Cardiac atrium fibroblast (primary cell): ENCODE data around the gene KRTAP4-2. TPM values are rescaled to one million over a fixed set of nuclear protein-coding genes. Genes with fewer than 3 reads are reported as not detected.

Experiments used
- total RNA-seq: library from RNA; depleted of rRNA; stranded (reverse); fragments of >200 nt; gene quantifications from 2 replicates; pipeline ENCODE4 v1.2.3, GENCODE V29; 2015

Gene KRTAP4-2
- total RNA-seq: not detected in 2 replicates

DNA sequence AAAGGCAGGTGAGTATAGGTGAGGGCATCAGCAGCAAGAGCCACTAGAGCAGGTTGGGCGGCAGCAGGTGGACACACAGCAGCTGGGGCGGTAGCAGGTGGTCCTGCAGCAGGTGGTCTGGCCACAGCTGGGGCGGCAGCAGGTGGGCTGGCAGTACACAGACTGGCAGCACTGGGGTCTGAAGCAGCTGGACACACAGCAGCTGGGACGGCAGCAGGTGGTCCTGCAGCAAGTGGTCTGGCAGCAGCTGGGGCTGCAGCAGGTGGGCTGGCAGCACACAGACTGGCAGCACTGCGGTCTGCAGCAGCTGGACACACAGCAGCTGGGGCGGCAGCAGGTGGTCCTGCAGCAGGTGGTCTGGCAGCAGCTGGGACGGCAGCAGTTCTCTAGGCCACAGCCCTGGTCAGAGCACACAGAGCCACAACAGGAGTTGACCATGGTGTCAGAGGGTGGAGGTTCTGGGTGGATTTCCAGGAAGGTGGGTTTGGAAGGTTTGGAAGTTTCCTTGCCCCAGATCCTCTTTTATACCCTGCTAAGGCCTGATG, at the start of gene KRTAP4-2:
TSS of gene KRTAP4-2 (minus strand) at position 495 of the 545 bp plus-strand sequence. CDS start at position 438, 57 bp downstream.

DNA sequence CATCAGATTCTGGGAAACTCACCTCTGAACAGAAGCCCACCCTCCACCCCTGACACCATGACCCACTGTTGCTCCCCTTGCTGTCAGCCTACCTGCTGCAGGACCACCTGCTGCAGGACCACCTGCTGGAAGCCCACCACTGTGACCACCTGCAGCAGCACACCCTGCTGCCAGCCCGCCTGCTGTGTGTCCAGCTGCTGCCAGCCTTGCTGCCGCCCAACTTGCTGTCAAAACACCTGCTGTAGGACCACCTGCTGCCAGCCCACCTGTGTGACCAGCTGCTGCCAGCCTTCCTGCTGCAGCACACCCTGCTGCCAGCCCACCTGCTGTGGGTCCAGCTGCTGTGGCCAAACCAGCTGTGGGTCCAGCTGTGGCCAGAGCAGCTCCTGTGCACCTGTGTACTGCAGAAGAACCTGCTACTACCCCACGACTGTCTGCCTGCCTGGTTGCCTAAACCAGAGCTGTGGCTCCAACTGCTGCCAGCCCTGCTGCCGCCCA, 48.6 kb upstream of the KRTAP4-2 start, which contains the start of gene KRTAP9-2:
TSS of gene KRTAP9-2 (plus strand) at position 51 of the 498 bp plus-strand sequence. CDS start at position 58, 7 bp downstream.

DNA sequence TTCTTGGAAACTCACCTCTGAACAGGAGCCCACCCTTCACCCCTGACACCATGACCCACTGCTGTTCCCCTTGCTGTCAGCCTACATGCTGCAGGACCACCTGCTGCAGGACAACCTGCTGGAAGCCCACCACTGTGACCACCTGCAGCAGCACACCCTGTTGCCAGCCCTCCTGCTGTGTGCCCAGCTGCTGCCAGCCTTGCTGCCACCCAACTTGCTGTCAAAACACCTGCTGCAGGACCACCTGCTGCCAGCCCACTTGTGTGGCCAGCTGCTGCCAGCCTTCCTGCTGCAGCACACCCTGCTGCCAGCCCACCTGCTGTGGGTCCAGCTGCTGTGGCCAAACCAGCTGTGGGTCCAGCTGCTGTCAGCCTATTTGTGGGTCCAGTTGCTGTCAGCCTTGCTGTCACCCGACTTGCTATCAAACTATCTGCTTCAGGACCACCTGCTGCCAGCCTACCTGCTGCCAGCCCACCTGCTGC, 11.9 kb upstream of the KRTAP4-2 start, which contains the start of gene KRTAP9-1:
TSS of gene KRTAP9-1 (plus strand) at position 51 of the 482 bp plus-strand sequence. CDS start at position 51, 0 bp downstream.

DNA sequence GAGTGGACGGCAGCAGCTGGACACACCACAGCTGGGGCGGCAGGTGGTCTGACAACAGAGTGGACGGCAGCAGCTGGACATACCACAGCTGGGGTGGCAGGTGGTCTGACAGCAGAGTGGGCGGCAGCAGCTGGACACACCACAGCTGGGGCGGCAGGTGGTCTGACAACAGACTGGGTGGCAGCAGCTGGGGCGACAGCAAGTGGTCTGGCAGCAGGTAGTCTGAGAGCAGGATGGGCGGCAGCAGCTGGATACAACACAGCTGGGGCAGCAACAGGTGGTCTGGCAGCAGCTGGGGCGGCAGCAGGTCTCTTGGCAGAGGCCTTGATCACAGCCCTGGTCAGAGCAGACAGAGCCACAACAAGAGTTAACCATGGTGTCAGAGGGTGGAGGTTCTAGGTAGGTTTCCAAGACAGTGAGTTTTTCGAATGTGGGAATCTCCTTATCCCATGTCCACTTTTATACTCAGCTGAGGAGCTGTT, 6.5 kb upstream of the KRTAP4-2 start, which contains the start of gene KRTAP4-1:
TSS of gene KRTAP4-1 (minus strand) at position 432 of the 482 bp plus-strand sequence. CDS start at position 375, 57 bp downstream.

DNA sequence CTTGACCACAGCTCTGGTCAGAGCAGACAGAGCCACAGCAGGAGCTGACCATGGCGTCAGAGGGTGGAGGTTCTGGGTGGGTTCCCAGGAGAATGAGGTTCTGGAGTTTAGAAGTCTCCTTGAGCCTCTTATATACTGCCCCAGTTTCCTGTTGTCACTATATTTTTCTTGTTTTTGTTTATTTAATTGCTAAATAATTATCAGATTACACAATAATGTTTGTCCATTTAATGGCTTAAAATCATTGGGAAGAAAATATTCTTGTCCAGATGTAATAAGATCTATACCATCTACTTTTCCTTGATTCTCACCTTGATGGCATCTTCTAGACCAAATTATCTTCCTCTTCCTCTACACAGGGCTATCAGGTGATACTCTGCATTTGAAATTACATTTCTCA, 9.9 kb downstream of the KRTAP4-2 start, which contains the start of gene KRTAP4-3:
TSS of gene KRTAP4-3 (minus strand) at position 101 of the 400 bp plus-strand sequence. CDS start at position 52, 49 bp downstream.

DNA sequence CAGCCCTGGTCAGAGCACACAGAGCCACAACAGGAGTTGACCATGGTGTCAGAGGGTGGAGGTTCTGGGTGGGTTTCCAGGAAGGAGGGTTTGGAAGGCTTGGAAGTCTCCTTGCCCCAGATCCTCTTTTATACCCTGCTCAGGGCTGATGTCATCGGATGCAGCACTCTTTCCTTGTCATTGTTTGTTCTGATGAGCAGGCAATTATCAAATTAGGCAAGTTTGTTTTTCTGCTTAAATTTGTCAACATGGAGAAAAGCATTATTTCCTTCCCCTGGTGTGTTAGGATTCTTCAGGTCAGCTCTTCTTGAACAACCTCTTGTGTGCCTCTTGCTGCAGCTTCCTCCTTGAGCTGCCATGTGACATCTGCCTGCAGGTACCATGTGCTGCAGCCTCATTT, 17.4 kb downstream of the KRTAP4-2 start, which contains the start of gene KRTAP4-4:
TSS of gene KRTAP4-4 (minus strand) at position 101 of the 400 bp plus-strand sequence. CDS start at position 44, 57 bp downstream.

DNA sequence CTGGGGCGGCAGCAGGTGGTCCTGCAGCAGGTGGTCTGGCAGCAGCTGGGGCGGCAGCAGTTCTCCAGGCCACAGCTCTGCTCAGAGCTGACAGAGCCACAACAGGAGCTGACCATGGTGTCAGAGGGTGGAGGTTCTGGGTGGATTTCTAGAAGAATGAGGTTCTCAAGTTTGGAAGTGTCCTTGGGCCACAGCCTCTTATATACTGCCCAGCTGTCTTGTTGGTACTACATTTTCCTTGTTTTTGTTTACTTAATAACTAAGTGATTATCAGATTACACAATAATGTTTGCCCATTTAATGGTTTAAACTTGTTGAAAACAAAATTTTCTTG, 28.4 kb downstream of the KRTAP4-2 start, which contains the start of gene KRTAP4-5:
TSS of gene KRTAP4-5 (minus strand) at position 174 of the 334 bp plus-strand sequence. CDS start at position 116, 58 bp downstream.

DNA sequence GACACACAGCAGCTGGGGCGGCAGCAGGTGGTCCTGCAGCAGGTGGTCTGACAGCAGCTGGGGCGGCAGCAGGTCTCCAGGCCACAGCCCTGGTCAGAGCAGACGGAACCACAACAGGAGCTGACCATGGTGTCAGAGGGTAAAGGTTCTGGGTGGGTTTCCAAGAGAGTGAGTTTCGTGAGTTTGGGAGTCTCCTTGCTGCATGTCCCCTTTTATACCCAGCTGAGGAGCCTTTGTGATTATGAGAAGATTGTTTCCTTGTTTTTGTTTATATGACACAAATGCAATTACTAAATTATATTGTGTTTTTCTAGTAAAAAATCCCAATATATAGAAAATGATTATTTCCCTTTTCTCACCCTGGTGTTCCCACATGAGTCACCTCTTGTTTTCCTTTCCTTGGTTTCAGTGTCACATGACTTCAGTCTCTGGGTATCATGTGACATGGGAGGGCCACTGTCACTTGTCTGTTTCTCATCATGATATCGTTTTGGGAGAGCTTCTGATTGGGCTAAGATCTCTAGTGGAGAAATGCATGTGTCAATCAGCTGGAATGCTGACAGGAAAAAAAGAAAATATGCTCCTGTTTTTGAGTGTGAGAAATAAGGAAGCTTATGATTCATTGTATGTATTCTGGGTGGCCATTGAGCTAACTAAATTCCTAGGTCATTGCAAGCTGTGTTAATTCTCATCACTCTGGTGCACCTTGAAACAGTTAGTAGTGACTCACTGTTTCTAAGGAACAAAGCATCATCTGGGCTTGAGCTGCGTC, 37.5 kb downstream of the KRTAP4-2 start, which contains the start of gene KRTAP4-6:
TSS of gene KRTAP4-6 (minus strand) at position 185 of the 772 bp plus-strand sequence. CDS start at position 128, 57 bp downstream.

Other genes with a start within 250 kb of the KRTAP4-2 start
- gene KRT23, start 240.6 kb downstream of the KRTAP4-2 start, total RNA-seq: not detected in 2 replicates
- not detected in 2 replicates for gene KRT39, start 211.3 kb downstream of the KRTAP4-2 start, total RNA-seq
- gene KRT40, start 193.9 kb downstream of the KRTAP4-2 start, total RNA-seq: not detected in 2 replicates
- gene KRTAP3-3, start 184.1 kb downstream of the KRTAP4-2 start, total RNA-seq: not detected in 2 replicates
- not detected in 2 replicates for gene KRTAP3-2, start 178.3 kb downstream of the KRTAP4-2 start, total RNA-seq
- not detected in 2 replicates for gene KRTAP3-1, start 169.1 kb downstream of the KRTAP4-2 start, total RNA-seq
- not detected in 2 replicates for gene KRTAP1-5, start 151.0 kb downstream of the KRTAP4-2 start, total RNA-seq
- gene KRTAP1-4, start 148.0 kb downstream of the KRTAP4-2 start, total RNA-seq: not detected in 2 replicates
- not detected in 2 replicates for gene KRTAP1-3, start 143.3 kb downstream of the KRTAP4-2 start, total RNA-seq
- not detected in 2 replicates for gene KRTAP1-1, start 136.8 kb downstream of the KRTAP4-2 start, total RNA-seq
- not detected in 2 replicates for gene KRTAP2-1, start 130.9 kb downstream of the KRTAP4-2 start, total RNA-seq
- gene KRTAP2-2, start 123.0 kb downstream of the KRTAP4-2 start, total RNA-seq: not detected in 2 replicates
- not detected in 2 replicates for gene KRTAP2-3, start 118.1 kb downstream of the KRTAP4-2 start, total RNA-seq
- gene KRTAP2-4, start 112.3 kb downstream of the KRTAP4-2 start, total RNA-seq: not detected in 2 replicates
- gene KRTAP4-7, start 94.1 kb downstream of the KRTAP4-2 start, total RNA-seq: not detected in 2 replicates
- gene KRTAP4-8, start 80.1 kb downstream of the KRTAP4-2 start, total RNA-seq: not detected in 2 replicates
- not detected in 2 replicates for gene KRTAP4-16, start 76.0 kb downstream of the KRTAP4-2 start, total RNA-seq
- not detected in 2 replicates for gene KRTAP4-9, start 72.8 kb downstream of the KRTAP4-2 start, total RNA-seq
- not detected in 2 replicates for gene KRTAP4-11, start 59.8 kb downstream of the KRTAP4-2 start, total RNA-seq
- gene KRTAP4-12, start 54.0 kb downstream of the KRTAP4-2 start, total RNA-seq: not detected in 2 replicates
- not detected in 2 replicates for gene KRTAP4-6, start 37.7 kb downstream of the KRTAP4-2 start, total RNA-seq
- not detected in 2 replicates for gene KRTAP4-5, start 28.4 kb downstream of the KRTAP4-2 start, total RNA-seq
- not detected in 2 replicates for gene KRTAP4-4, start 17.5 kb downstream of the KRTAP4-2 start, total RNA-seq
- not detected in 2 replicates for gene KRTAP4-3, start 10.0 kb downstream of the KRTAP4-2 start, total RNA-seq
- not detected in 2 replicates for gene KRTAP4-1, start 6.7 kb upstream of the KRTAP4-2 start, total RNA-seq
- not detected in 2 replicates for gene KRTAP9-1, start 11.7 kb upstream of the KRTAP4-2 start, total RNA-seq
- gene KRTAP9-2, start 48.4 kb upstream of the KRTAP4-2 start, total RNA-seq: not detected in 2 replicates
- not detected in 2 replicates for gene KRTAP9-3, start 54.2 kb upstream of the KRTAP4-2 start, total RNA-seq
- gene KRTAP9-8, start 59.8 kb upstream of the KRTAP4-2 start, total RNA-seq: not detected in 2 replicates
- gene KRTAP9-4, start 71.5 kb upstream of the KRTAP4-2 start, total RNA-seq: not detected in 2 replicates
- gene KRTAP9-9, start 77.2 kb upstream of the KRTAP4-2 start, total RNA-seq: not detected in 2 replicates
- gene KRTAP9-6, start 87.2 kb upstream of the KRTAP4-2 start, total RNA-seq: not detected in 2 replicates
- not detected in 2 replicates for gene KRTAP9-7, start 97.5 kb upstream of the KRTAP4-2 start, total RNA-seq
- gene KRTAP29-1, start 124.6 kb upstream of the KRTAP4-2 start, total RNA-seq: not detected in 2 replicates
- gene KRTAP16-1, start 131.1 kb upstream of the KRTAP4-2 start, total RNA-seq: not detected in 2 replicates
- gene KRTAP17-1, start 137.5 kb upstream of the KRTAP4-2 start, total RNA-seq: not detected in 2 replicates
- not detected in 2 replicates for gene KRT33A, start 172.6 kb upstream of the KRTAP4-2 start, total RNA-seq
- gene KRT33B, start 191.6 kb upstream of the KRTAP4-2 start, total RNA-seq: not detected in 2 replicates
- not detected in 2 replicates for gene KRT34, start 204.1 kb upstream of the KRTAP4-2 start, total RNA-seq
- gene KRT31, start 219.4 kb upstream of the KRTAP4-2 start, total RNA-seq: not detected in 2 replicates
- not detected in 2 replicates for gene KRT37, start 246.4 kb upstream of the KRTAP4-2 start, total RNA-seq